Putamen (tissue), 1 donor: ENCODE results near the gene RPS29.
A peak's percentile ranks its signal among the peaks of the same experiment; 100 is the strongest.
"Not testable (repeated sequence)": the region's sequence is repeated elsewhere in the genome, so short reads cannot be mapped to it uniquely, and the experiment has no call there.

Experiments used
- DNase-seq: peaks from one replicate; pipeline ENCODE4 v3.0.0-alpha.2; 2016; ENCODE audit warnings: low spot score

Gene RPS29

GRCh38 chr14:49585803-49586672 is at the start of gene RPS29:
Gene RPS29 (minus strand): TSS chr14:49586380. CDS start chr14:49586346, 34 bp downstream.
- peak; percentile 98 for DNase-seq

- peak; percentile 41 for DNase-seq
Observed at GRCh38 chr14:49634547-49635334, 48.6 kb upstream of the RPS29 start, which contains the start of gene DNAAF2. Gene DNAAF2 (minus strand): TSS chr14:49635244. CDS start chr14:49635149, 95 bp downstream.

- peak; percentile 95 for DNase-seq
Observed at GRCh38 chr14:49633640-49634546, 47.7 kb upstream of the RPS29 start.

- no peak for DNase-seq
Observed at GRCh38 chr14:49623941-49624839, 38.0 kb upstream of the RPS29 start.

- DNase-seq: no peak
Observed at GRCh38 chr14:49623387-49623786, 37.2 kb upstream of the RPS29 start.

- DNase-seq: no peak
Observed at GRCh38 chr14:49622022-49622607, 35.9 kb upstream of the RPS29 start.

- DNase-seq: peak; percentile 52
Observed at GRCh38 chr14:49621114-49621881, 35.1 kb upstream of the RPS29 start.

GRCh38 chr14:49620182-49621113 is 34.3 kb upstream of the RPS29 start, which contains the start of the genes MGAT2 and RPL36AL:
Gene MGAT2 (plus strand): TSS chr14:49620799. CDS start chr14:49621269, 470 bp downstream.
Gene RPL36AL (minus strand): TSS chr14:49620626. CDS start chr14:49619104, 1,522 bp downstream.
- peak; percentile 98 for DNase-seq

- DNase-seq: no peak
Observed at GRCh38 chr14:49619730-49620129, 33.5 kb upstream of the RPS29 start.

- DNase-seq: not testable (repeated sequence)
Observed at GRCh38 chr14:49619273-49619672, 33.1 kb upstream of the RPS29 start.

- no peak for DNase-seq
Observed at GRCh38 chr14:49617852-49618519, 31.8 kb upstream of the RPS29 start.

- DNase-seq: no peak
Observed at GRCh38 chr14:49615776-49616175, 29.6 kb upstream of the RPS29 start.

GRCh38 chr14:49614196-49614595 is 28.0 kb upstream of the RPS29 start:
- no peak for DNase-seq

GRCh38 chr14:49612671-49613070 is 26.5 kb upstream of the RPS29 start:
- DNase-seq: no peak

GRCh38 chr14:49612251-49612650 is 26.1 kb upstream of the RPS29 start:
- DNase-seq: no peak

- DNase-seq: no peak
Observed at GRCh38 chr14:49607583-49607982, 21.4 kb upstream of the RPS29 start.

- DNase-seq: peak; percentile 65
Observed at GRCh38 chr14:49598485-49599300, 12.5 kb upstream of the RPS29 start, which contains the start of gene LRR1. Gene LRR1 (plus strand): TSS chr14:49598940. CDS start chr14:49599021, 81 bp downstream.
